ENCODE data around the gene NUP93. TPM values are rescaled to one million over a fixed set of nuclear protein-coding genes. Genes with fewer than 3 reads are reported as not detected.
"Not testable (repeated sequence)": the region's sequence is repeated elsewhere in the genome, so short reads cannot be mapped to it uniquely, and the experiment has no call there.

Gene NUP93
- polyA plus RNA-seq, 2 of the 4 experiments (the other 2 are of a cell fraction), result 87.3 to 91.4 TPM

DNA sequence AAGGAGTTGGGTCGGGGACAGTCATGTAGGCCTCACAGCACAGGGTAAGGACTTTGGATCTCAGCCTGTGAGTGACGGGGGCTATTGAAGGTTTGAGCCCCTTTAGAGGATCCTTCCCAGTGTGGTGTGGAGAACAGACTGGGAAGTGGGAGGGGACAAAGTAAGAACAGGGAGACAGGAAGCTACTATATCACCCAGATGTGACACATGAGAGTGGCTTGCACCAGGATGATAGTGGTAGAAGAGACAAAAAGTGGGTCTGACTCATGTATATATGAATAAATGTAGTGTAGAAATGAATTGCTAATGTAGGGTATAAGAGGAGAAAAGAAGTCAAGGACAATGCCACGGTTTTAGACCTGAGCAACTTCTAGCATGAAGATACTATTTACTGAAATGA lies 4.5 kb downstream of the NUP93 start (continued):
- TF ChIP-seq, protein P1, sequence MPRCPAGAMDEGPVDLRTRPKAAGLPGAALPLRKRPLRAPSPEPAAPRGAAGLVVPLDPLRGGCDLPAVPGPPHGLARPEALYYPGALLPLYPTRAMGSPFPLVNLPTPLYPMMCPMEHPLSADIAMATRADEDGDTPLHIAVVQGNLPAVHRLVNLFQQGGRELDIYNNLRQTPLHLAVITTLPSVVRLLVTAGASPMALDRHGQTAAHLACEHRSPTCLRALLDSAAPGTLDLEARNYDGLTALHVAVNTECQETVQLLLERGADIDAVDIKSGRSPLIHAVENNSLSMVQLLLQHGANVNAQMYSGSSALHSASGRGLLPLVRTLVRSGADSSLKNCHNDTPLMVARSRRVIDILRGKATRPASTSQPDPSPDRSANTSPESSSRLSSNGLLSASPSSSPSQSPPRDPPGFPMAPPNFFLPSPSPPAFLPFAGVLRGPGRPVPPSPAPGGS (IDR thresholded peaks at IDR 0.05), result no peak
- no peak for TF ChIP-seq BHLHE40 (IDR thresholded peaks at IDR 0.05; ENCODE audit: low read depth, low read length)

DNA sequence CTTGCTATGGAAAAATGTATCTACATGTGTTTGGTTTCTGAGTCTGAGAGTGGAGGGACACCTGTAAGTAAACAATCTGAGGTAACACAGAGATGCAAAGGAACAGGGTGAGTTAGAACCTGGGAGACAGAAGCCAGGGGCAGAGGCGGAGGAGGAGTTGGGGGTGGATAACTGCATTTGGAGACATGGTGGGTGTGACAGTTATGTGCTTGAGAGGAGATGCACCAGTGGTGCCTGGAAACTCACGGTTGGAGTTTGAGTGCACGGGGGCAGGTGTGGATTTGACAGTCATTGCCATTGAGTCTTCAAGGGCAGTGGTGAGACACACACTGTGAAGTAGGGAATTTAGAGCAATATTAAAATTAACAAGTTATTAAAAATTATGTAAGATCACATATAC lies 6.5 kb downstream of the NUP93 start:
- FAIRE-seq, result no peak
- POLR2A ChIA-PET, result no interaction called here
- Histone ChIP-seq H3K4me1 (peaks cover 27% of the 10 kb centered on the region), H3K4me2 (no peak overlapping the region), H3K4me3 (no peak overlapping the region), H3K9me3 (no peaks in the 10 kb centered on the region), H3K27ac (no peak overlapping the region)
- CTCF ChIA-PET, result interaction anchor here (1.0 to 2.0 kb wide), 4 partner anchors 8 to 328 kb away, joined by 3 to 6 read pairs (median 4); no protein-coding TSS in a partner anchor
- 92% methylated on average over 3 of the region's 3 CpGs for WGBS (ENCODE audit: missing lambda C conversion rate)
- ATAC-seq, result no peak
- no peak for DNase-seq (ENCODE audit: low read depth in 1 of 2, low spot score in 1 of 2)
- TF ChIP-seq FOSB (CRISPR knock-in tag; IDR thresholded peaks at IDR 0.05) (no peak), NFE2L2 (conservative IDR thresholded peaks at IDR 0.05; ENCODE audit: low read length) (no peak)

DNA sequence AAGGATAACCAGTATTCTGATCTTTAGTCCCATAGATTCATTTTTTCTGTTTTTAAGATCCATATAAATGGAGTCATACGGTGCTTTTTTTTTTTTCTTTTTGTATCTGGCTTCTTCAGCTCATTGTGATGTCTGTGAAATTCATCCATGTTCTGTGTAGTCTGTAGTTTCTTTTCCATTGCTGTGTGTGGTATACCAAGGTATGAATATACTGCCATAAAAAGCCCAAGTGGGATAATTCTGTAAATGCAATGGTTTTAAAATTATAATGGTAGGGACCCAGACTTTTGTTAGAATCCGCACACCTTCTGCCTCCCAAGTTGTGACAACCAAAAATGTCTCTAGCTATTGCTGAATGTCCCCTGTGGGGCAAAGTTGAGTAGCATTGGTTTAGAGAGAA lies 7.6 kb downstream of the NUP93 start:
- POLR2A ChIA-PET, result no interaction called here
- TF ChIP-seq, protein P2, sequence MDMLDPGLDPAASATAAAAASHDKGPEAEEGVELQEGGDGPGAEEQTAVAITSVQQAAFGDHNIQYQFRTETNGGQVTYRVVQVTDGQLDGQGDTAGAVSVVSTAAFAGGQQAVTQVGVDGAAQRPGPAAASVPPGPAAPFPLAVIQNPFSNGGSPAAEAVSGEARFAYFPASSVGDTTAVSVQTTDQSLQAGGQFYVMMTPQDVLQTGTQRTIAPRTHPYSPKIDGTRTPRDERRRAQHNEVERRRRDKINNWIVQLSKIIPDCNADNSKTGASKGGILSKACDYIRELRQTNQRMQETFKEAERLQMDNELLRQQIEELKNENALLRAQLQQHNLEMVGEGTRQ (IDR thresholded peaks at IDR 0.05), result no peak
- no peak for TF ChIP-seq ESRRA (IDR thresholded peaks at IDR 0.05; ENCODE audit: borderline replicate concordance, low read length)
- TF ChIP-seq FOSL2 (IDR thresholded peaks at IDR 0.05), result no peak
- no peak for TF ChIP-seq FOSL2 (CRISPR knock-in tag; IDR thresholded peaks at IDR 0.05)
- no peak for TF ChIP-seq HDAC2 (IDR thresholded peaks at IDR 0.05)
- TF ChIP-seq, protein P3, sequence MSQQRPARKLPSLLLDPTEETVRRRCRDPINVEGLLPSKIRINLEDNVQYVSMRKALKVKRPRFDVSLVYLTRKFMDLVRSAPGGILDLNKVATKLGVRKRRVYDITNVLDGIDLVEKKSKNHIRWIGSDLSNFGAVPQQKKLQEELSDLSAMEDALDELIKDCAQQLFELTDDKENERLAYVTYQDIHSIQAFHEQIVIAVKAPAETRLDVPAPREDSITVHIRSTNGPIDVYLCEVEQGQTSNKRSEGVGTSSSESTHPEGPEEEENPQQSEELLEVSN (IDR thresholded peaks at IDR 0.05; ENCODE audit: borderline replicate concordance, low read depth), result no peak
- no peak for TF ChIP-seq CBX8 (IDR thresholded peaks at IDR 0.05)
- no peak for TF ChIP-seq ZSCAN20 (CRISPR knock-in tag; IDR thresholded peaks at IDR 0.05)
- TF ChIP-seq FOXS1 (CRISPR knock-in tag; IDR thresholded peaks at IDR 0.05), result no peak
- FAIRE-seq (no peak), ATAC-seq (peak; percentile 67 to 71; a peak in 5 of 6 replicates), DNase-seq (ENCODE audit: low read depth in 1 of 2, low spot score in 1 of 2) (no peak)
- CTCF ChIA-PET, result interaction anchor here (1.1 to 1.2 kb wide), 3 partner anchors 35 to 56 kb away, joined by 3 to 4 read pairs (median 3); no protein-coding TSS in a partner anchor
- H3K4me3 ChIP-seq, result no peak overlapping the region
- H3K4me1 ChIP-seq, result peaks cover 34% of the 10 kb centered on the region
- no peak overlapping the region for H3K27ac ChIP-seq
- H3K4me2 ChIP-seq, result no peak overlapping the region
- WGBS (ENCODE audit: missing lambda C conversion rate), result 89% methylated on average over 2 of the region's 2 CpGs
- H3K9me3 ChIP-seq, result no peaks in the 10 kb centered on the region

DNA sequence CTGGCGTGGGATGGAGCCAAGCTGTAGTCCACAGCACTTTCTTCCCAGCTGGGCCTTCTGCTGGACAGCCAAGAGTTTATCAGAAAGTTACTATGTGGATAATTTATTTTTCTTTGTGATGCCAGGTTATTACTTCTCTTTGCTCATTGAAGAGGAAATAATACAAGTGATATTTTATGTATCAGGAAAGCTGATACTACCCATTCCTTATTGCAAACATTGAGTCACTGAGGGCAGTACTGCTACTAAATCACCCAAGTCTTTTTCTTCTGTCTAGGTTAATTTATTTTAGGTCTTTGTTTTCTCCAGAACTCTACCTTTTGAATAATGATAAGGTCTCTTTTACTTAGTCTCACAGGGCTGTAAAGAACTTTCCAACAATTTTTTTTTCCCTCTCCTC lies 8.3 kb downstream of the NUP93 start:
- Histone ChIP-seq H3K9me3 (no peaks in the 10 kb centered on the region), H3K4me2 (0 out of 3 replicates have a peak overlapping the region, but pooled peaks have one; percentile 18), H3K4me1 (peaks cover 41% of the 10 kb centered on the region), H3K4me3 (no peak overlapping the region), H3K27ac (no peak overlapping the region)
- ChIA-PET POLR2A (no interaction called here), CTCF (interaction anchor here (0.6 to 1.2 kb wide), 4 partner anchors 36 to 55 kb away, joined by 3 to 4 read pairs (median 3); no protein-coding TSS in a partner anchor)
- 86% methylated on average over 1 of the region's 1 CpG for WGBS (ENCODE audit: missing lambda C conversion rate)
- FAIRE-seq (no peak), DNase-seq (ENCODE audit: low read depth in 1 of 2, low spot score in 1 of 2) (no peak), ATAC-seq (no peak; a peak in 1 of 6 replicates)
- TF ChIP-seq MAFK (IDR thresholded peaks at IDR 0.05; ENCODE audit: partially characterized antibody) (no peak), CBX2 (IDR thresholded peaks at IDR 0.05; ENCODE audit: borderline replicate concordance, low read depth) (no peak), NPAS2 (CRISPR knock-in tag; IDR thresholded peaks at IDR 0.05; ENCODE audit: borderline replicate concordance) (no peak), MAZ (IDR thresholded peaks at IDR 0.05; ENCODE audit: borderline replicate concordance, low read depth, low read length) (no peak), ZNF302 (CRISPR knock-in tag; IDR thresholded peaks at IDR 0.05) (no peak), RNF2 (IDR thresholded peaks at IDR 0.05; ENCODE audit: borderline replicate concordance, low read depth) (no peak), RARB (CRISPR knock-in tag; IDR thresholded peaks at IDR 0.05) (no peak), POLR2AphosphoS2 (conservative IDR thresholded peaks at IDR 0.05; ENCODE audit: low read length) (no peak)
- TF ChIP-seq, protein P4, sequence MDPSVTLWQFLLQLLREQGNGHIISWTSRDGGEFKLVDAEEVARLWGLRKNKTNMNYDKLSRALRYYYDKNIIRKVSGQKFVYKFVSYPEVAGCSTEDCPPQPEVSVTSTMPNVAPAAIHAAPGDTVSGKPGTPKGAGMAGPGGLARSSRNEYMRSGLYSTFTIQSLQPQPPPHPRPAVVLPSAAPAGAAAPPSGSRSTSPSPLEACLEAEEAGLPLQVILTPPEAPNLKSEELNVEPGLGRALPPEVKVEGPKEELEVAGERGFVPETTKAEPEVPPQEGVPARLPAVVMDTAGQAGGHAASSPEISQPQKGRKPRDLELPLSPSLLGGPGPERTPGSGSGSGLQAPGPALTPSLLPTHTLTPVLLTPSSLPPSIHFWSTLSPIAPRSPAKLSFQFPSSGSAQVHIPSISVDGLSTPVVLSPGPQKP (IDR thresholded peaks at IDR 0.05; ENCODE audit: low read depth, low read length), result no peak

DNA sequence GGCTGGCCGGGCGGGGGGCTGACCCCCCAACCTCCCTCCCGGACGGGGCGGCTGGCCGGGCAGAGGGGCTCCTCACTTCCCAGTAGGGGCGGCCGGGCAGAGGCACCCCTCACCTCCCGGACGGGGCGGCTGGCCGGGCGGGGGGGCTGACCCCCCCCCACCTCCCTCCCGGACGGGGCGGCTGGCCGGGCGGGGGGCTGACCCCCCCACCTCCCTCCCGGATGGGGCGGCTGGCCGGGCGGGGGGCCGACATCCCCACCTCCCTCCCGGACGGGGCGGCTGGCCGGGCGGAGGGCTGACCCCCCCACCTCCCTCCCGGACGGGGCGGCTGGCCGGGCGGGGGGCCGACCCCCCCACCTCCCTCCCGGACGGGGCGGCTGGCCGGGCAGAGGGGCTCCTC lies 9.4 kb downstream of the NUP93 start:
- POLR2A ChIA-PET; H3K4me3 ChIP-seq; DNase-seq (ENCODE audit: low read depth in 1 of 2, low spot score in 1 of 2); ATAC-seq; CTCF ChIA-PET; H3K9me3 ChIP-seq; FAIRE-seq; H3K27ac ChIP-seq; H3K4me2 ChIP-seq: not testable (repeated sequence)
- no CpG with 5 or more reads among the region's 38 CpGs for WGBS (ENCODE audit: missing lambda C conversion rate)
- H3K4me1 ChIP-seq, result peaks cover 51% of the 10 kb centered on the region
